HG03025 (cell line): ENCODE results near the gene SORBS2.
A peak's percentile ranks its signal among the peaks of the same experiment; 100 is the strongest.

Experiments
- ATAC-seq: cut with Tn5 transposase; IDR thresholded peaks from one replicate; pipeline ENCODE4 v1.9.1; 2021; ENCODE audit warnings: mild to moderate bottlenecking, moderate library complexity; ENCODE audit not compliant: unreplicated experiment, low FRiP score

The SORBS2 gene

GRCh38 chr4:185742766-185743165, 69.2 kb downstream of the SORBS2 start:
- ATAC-seq: no peak

DNA sequence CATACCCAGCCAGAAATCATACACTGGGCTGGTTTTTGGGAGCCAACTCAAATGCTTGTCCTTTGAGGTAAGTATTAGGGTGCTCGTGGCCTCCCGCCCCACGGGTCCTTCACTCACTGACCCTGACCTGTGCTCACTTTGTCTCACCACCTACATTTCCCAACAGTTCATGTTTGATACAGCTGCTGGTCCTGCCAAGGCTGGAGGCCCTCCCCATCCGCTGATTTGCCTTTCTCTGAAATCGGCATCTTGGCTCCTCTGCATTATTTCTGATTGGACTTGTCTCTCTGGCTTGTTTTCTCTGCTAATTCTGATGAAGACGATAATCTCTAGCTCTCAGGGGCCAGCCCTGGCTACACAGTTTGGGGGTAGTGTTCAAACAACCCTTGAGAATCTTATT, 70.2 kb downstream of the SORBS2 start:
- ATAC-seq: no peak

DNA sequence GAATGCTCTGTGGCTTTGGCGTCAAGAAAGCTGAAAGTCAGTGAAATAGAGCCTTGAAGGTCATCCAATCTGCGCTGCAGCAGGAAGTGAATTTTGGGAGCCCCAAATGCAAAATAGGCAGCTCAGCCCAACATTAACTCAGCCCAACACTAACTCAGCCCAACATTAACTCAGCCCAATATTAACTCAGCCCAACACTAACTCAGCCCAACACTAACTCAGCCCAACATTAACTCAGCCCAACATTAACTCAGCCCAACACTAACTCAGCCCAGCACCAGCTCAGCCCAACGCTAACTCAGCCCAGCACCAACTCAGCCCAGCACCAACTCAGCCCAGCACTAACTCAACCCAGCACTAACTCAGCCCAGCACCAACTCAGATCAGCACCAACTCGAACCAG, 71.5 kb downstream of the SORBS2 start:
- no peak for ATAC-seq

DNA sequence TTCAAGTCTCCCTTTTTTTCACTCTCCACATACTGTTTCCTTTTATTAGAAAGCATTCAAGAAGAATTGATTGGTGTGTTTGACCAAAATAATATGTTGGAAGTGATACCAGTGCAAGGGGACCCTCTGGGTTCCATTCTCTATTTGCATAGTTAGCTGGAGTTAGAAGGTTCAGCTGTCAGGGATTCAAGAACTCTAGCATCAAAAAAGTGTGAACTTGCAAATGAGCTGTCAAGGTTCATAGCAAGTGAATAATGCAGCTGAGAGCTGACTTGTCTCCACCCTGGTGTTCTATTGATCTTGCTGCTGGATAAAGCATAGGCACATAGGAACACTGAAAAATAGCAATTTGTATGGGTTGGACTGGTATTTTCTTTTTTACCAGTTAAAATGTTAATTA, 73.2 kb downstream of the SORBS2 start:
- no peak for ATAC-seq

GRCh38 chr4:185738038-185738552, 73.9 kb downstream of the SORBS2 start:
- ATAC-seq: no peak

DNA sequence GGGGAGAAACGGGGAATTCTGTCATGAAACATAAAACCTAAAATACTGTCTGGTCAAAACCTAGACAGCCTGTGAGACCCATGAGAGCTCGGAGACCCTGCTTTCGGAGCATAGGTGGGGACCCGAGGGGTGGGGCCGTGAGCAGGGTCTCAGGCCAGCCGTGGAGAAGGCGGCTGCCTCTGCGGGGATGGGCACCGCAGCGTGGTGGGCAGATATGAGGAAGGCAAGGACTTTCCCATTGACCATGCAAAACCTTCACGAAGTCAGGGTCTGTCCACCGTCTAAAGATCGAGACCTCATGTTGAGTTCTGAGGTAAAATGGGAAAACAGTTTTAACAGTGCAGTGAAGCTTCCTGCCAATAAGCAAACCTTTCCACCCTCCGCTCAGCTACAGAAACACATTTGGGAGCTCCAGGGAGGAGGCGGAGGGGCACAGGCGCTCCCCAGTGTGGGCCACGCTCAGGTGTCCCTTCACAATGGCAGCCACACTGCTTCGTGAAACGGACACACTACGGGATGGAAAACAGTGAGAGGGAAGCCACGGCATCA, 74.4 kb downstream of the SORBS2 start:
- no peak for ATAC-seq

GRCh38 chr4:185736882-185737281, 75.1 kb downstream of the SORBS2 start:
- no peak for ATAC-seq

DNA sequence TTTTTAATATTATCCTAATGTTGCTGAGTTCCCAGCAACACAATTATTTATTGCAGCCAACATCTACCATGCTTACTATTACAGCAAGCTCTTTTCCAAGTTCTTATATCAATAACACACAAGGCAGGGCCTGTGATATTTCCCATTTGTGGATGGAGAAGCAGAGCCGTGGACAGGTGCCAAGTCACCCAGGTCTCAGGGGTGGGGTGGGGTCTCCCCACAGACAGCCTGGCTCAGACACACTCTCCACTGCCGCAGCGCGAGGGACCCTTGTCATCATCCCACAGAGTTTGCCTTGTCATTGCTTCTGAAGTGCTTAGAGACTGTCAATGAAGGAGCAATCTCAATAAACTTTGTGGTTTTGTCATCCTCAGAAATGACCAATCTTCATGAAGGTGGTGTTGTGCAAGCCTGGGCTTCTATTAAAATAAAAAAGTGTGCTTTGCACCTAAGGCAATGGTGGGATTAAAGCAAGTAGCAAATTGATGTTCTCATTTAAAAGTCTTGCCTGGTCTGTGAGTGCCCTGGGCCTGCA, 76.1 kb downstream of the SORBS2 start:
- no peak for ATAC-seq

DNA sequence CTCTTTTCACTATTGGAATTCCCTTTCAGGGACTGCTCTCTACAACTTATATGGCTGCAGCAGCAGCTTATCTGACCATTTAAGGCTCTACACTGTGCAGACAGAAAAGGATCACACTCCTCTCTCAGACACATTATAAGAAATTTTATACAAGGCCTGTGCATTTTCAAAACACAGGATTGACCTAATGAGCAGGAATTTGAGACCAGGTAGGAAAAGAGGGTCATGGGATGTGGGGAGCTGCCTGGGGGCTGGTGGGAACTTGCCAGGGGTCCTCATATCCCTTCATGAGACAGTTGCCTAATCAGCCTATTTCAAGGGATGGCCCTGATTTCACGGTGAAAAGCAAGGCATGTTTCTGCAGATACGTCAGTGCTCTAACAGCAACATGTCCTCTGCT, 77.1 kb downstream of the SORBS2 start:
- ATAC-seq: no peak

DNA sequence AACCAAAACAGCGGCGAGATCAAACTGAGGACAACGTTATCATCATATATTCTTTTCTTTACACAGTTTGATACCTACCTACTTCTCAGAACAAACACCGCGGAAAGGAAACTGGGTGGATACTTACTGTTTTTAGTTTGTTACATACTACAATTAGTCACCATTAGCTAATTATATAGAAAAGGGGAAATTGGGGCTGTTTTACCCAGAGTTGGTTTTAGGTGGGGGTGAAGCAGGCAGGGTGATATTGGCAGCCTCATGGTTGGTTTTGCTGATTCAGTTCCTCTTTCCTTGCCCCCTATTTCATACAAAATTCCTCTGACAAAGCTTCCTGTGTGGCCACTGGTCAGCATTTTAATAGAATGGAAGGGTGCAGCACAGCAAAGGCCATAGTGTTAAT, 77.8 kb downstream of the SORBS2 start:
- peak; percentile 64 for ATAC-seq

DNA sequence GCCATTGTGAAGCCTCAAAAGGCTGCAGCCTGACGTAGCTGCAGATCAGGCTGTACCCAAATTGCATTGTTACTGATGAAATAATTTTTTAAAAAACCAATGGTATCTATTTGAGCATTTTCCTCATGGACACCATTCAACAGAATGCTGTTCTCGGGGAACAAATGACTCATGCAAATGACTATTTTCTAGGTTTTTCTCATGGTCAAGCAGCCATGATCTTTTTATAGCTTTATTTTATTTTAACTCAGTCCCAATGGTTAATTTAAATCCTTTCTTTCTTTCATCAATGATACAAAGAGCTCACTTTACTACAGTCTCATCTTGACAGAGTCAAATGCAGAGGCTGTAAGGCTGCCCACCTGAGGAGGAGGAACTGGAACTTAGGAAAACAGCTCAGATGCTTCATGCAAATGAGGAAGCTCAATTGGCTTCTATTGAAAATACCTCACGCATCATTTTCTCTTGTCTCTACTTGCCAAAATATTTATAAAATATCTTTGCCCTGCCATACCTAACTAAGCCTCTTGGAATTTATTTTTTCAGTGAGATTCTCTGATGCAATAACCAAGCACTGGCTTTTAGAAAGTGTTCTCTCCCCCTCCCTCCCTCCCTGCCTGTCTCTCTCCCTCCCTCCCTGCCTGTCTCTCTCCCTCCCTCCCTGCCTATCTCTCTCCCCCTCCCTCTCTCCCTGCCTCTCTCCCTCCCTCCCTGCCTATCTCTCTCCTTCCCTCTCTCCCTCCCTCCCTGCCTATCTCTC, 81.0 kb downstream of the SORBS2 start:
- ATAC-seq: peak; percentile 72

GRCh38 chr4:185730387-185730786, 81.6 kb downstream of the SORBS2 start:
- peak; percentile 46 for ATAC-seq

DNA sequence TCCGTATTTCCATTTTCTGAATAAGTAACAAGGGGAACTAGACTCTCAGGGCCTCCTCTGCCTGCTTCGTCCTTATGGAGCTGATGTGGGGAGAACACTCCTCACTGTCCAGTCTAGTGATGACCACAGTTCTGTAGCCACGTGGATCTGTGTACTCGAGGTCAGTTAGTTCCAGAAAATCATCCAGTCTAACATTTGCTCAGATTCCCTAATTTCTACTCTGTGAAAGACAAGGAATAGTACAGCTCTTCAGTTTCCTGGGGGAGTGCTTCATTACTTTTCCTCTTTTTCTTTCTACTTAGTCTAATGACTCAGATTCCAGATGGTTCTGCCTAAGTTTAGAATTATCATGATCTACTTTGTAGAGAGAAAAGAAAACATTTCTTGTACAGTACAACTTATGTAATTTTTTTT, 82.6 kb downstream of the SORBS2 start:
- no peak for ATAC-seq

- no peak for ATAC-seq
Observed at GRCh38 chr4:185728893-185729292, 83.1 kb downstream of the SORBS2 start.

DNA sequence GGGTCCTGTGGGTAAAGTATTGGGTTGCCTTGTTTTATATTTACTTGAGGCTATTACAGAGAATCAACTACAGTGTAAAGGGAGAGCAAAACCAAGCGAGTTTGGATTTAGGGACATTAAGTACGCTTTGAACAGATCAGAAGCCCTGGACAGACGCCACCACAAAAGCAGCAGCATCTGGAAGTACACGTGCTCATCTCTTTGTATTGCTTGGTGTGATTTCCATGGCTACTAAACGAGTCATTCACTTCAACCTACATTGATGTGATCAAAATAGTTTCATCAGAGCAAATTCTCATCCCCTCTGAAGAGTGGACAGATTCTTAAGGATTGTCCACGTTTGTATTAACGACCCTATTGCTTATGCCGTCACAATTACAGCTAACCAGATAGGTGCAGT, 85.1 kb downstream of the SORBS2 start:
- no peak for ATAC-seq

DNA sequence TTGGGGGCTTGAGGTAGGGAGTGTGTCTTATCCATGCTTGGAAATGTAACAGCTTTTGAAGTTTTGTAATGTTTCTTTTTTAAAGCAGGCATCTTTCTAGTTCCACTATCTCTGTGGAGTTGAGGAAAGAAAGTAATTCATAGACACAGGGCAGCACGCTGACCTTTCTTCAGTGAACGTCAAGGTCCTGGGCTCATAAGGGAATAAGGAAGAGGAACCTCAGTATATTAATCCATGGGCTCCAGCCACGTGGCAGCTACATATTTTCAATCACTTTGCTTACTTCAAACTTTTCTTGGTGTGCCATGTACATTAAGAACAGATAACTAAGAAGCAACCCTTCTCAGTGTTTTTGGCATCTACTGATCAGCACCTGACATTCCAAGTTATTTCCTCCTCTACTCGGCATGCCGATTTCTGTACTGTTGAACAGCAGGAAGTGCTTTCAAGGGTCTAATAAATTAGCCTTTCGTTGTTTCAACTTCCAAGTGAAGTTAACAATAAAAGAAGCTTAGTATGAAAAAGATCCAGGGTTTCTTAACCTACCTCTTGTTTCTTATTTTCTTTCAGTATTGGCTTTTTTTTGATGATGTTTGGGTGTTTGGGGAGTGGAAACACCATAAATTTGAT, 88.2 kb downstream of the SORBS2 start:
- ATAC-seq: no peak

DNA sequence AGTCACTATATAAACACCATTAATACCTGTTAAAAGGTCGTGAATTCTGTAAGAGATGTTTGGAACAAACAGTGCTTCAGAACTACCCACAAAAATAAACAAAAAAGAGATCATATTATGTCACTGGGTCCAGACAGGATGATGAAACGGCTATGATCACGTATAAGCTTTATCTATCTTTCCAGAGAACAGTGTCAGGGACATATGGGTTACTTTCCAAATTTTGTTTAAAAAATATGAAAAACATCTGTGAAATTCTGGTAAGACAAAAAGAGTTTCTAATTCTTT, 90.0 kb downstream of the SORBS2 start:
- no peak for ATAC-seq

DNA sequence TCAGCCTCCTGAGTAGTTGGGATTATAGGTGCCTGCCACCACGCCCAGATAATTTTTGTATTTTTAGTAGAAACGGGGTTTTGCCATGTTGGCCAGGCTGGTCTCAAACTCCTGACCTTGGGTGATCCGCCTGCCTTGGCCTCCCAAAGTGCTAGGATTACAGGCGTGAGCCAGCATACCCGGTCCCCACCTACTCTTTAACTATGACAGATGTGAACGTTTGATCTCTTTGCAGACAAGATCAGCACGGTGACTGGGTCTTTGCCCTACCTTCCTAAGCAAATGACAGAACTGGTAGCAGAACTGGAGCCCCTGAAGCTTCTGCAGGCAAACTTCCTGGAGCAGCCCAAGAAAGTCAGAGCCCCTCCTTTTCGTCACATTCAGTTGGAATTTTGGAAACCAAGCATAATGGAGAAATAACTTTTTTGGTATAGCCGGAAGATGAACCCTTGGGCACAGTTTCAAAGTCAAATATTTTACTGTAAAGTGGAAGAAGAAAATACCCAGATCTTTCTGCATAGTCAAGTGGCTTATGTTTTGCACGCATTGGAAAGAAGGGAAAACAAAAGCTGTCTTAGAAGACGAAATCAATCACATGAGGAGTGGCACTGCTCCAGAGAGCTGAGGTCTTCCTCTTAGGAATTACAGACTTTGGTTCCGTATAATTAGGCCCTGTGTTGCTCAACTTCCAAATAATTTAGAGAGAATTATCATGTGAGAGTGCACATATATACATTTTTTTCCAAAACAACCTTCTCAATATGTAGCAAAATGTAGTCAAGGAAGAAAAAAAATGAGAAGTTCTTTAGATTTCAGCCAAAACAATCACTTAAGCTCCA, 90.6 kb downstream of the SORBS2 start:
- ATAC-seq: no peak

GRCh38 chr4:185719500-185719858, 92.5 kb downstream of the SORBS2 start:
- no peak for ATAC-seq

DNA sequence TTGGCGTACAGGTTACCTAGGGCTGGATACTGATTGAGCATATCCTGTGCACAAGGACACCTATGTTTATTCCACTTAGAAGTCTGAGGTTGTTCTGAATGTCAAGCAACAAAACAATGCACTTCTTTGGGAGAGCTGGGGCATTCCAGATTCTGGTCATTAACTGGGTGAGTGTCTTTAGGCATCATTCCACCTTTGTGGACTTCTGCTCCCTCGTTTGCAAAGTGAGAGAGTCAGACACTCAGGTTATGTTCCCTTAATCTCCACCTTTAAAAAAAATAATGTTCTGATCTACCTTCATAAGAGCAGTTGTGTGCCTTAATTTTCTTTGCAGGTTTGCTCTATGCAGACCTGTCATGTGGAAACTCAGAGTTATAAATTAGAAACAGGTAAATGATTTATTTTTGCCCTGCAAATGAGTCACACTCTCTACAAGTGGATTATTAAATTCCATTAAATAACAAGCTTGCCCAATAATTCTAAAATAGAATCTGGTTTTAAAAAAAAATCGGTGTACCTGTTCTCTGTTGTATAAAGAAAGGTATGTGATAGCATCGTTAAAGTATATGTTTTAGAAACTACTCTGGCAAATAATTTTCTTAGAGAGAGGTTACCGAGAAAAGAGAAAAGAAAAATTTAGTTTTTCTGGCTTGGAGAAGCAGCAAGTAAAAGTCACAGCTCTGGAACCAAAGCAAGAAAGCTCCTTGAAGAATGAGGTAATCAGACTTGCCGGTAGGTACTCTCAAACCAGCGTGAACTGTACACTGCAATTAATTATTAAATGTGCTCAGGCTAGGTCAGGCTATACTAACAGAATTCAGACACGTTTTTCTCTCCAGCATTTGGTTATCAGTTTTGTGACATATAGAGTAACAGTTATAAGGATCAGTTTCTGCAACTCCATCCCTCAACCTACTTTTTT, 93.2 kb downstream of the SORBS2 start:
- no peak for ATAC-seq
